Cardiac muscle cell (in vitro differentiated cells and primary cell): ENCODE measurements around the gene SF3B1. TPM values are rescaled to one million over a fixed set of nuclear protein-coding genes. Genes with fewer than 3 reads are reported as not detected.

Experiments
- DNase-seq, 2 donors: peaks; one replicate each; pipeline versions ENCODE4 v3.0.0 to v3.0.0-alpha.2; 2010 to 2017; ENCODE audit warnings: low read depth in 1 of 2, low spot score in 1 of 2
- H3K27ac ChIP-seq: fragments of 200-600 bp; sonication (generic); 2 replicates; pipeline ENCODE4 v1.5.1; 2016
- H3K27me3 ChIP-seq: fragments of 200-600 bp; sonication (generic); 2 replicates; pipeline ENCODE4 v1.6.0; 2016; ENCODE audit warnings: control low read depth
- H3K36me3 ChIP-seq: fragments of 200-600 bp; sonication (generic); 2 replicates; pipeline ENCODE4 v1.5.1; 2016; ENCODE audit warnings: control low read depth
- H3K4me1 ChIP-seq: fragments of 200-600 bp; sonication (generic); 2 replicates; pipeline ENCODE4 v1.8.1; 2017; ENCODE audit warnings: low read depth, mild to moderate bottlenecking, mixed run types
- H3K4me3 ChIP-seq: fragments of 200-600 bp; sonication (generic); 2 replicates; pipeline ENCODE4 v1.5.1; 2016; ENCODE audit warnings: mild to moderate bottlenecking
- H3K9me3 ChIP-seq: fragments of 200-600 bp; sonication (generic); 2 replicates; pipeline ENCODE4 v1.5.1; 2017; ENCODE audit warnings: low read depth, mild to moderate bottlenecking, control low read depth
- CTCF ChIP-seq: IDR thresholded peaks from 2 replicates; pipeline ENCODE4 v1.5.1; 2012; ENCODE audit warnings: low read depth, mild to moderate bottlenecking, low read length
- polyA plus RNA-seq: library from polyadenylated mRNA; unstranded; fragments of >200 nt; fragmentation: Nextera tagmentation; extraction: Ambion mirVana; gene quantifications from 2 replicates; pipeline ENCODE4 v1.2.1, GENCODE V29; 2016
- total RNA-seq: library from RNA; depleted of rRNA; stranded (reverse); fragments of >200 nt; gene quantifications from 2 replicates; pipeline ENCODE4 v1.2.3, GENCODE V29; 2016

The SF3B1 gene
- total and polyA plus RNA-seq, 2 experiments from 2014 or later, result 218 to 463 TPM

- Histone ChIP-seq H3K27ac (no peak overlapping the region), H3K27me3 (no peaks in the 10 kb centered on the region), H3K36me3 (peaks cover 82% of the 10 kb centered on the region), H3K4me1 (no peaks in the 10 kb centered on the region), H3K9me3 (no peaks in the 10 kb centered on the region), H3K4me3 (no peak overlapping the region)
- DNase-seq, result no peak
- no peak for TF ChIP-seq CTCF
Observed at GRCh38 chr2:197416268-197416667, 18.6 kb downstream of the SF3B1 start.

GRCh38 chr2:197414515-197414914, 20.3 kb downstream of the SF3B1 start:
- no peak for DNase-seq
- Histone ChIP-seq H3K4me1 (no peaks in the 10 kb centered on the region), H3K36me3 (peaks cover 81% of the 10 kb centered on the region), H3K4me3 (no peak overlapping the region), H3K9me3 (no peaks in the 10 kb centered on the region), H3K27ac (no peak overlapping the region), H3K27me3 (no peaks in the 10 kb centered on the region)
- no peak for TF ChIP-seq CTCF

- H3K9me3 ChIP-seq, result no peaks in the 10 kb centered on the region
- H3K36me3 ChIP-seq, result peaks cover 81% of the 10 kb centered on the region
- no peak overlapping the region for H3K27ac ChIP-seq
- no peak for TF ChIP-seq CTCF
- no peaks in the 10 kb centered on the region for H3K4me1 ChIP-seq
- no peak for DNase-seq
- no peak overlapping the region for H3K4me3 ChIP-seq
- no peaks in the 10 kb centered on the region for H3K27me3 ChIP-seq
Observed at GRCh38 chr2:197414039-197414438, 20.8 kb downstream of the SF3B1 start.

GRCh38 chr2:197405582-197405981, 29.2 kb downstream of the SF3B1 start:
- no peak for DNase-seq
- no peaks in the 10 kb centered on the region for H3K4me1 ChIP-seq
- H3K27ac ChIP-seq, result no peak overlapping the region
- no peaks in the 10 kb centered on the region for H3K27me3 ChIP-seq
- no peaks in the 10 kb centered on the region for H3K9me3 ChIP-seq
- no peak for TF ChIP-seq CTCF
- H3K4me3 ChIP-seq, result no peak overlapping the region
- peaks cover 95% of the 10 kb centered on the region for H3K36me3 ChIP-seq

GRCh38 chr2:197399887-197400540, 34.8 kb downstream of the SF3B1 start:
- no peak overlapping the region for H3K4me3 ChIP-seq
- DNase-seq, result no peak
- no peaks in the 10 kb centered on the region for H3K27me3 ChIP-seq
- peaks cover 100% of the 10 kb centered on the region for H3K36me3 ChIP-seq
- H3K27ac ChIP-seq, result no peak overlapping the region
- no peaks in the 10 kb centered on the region for H3K9me3 ChIP-seq
- no peaks in the 10 kb centered on the region for H3K4me1 ChIP-seq
- no peak for TF ChIP-seq CTCF

- DNase-seq, result no peak
Observed at GRCh38 chr2:197398913-197399312, 35.9 kb downstream of the SF3B1 start.

More at GRCh38 chr2:197398913-197399312, 35.9 kb downstream of the SF3B1 start:
- H3K9me3 ChIP-seq, result no peaks in the 10 kb centered on the region
- peaks cover 99% of the 10 kb centered on the region for H3K36me3 ChIP-seq
- TF ChIP-seq CTCF, result no peak
- no peaks in the 10 kb centered on the region for H3K4me1 ChIP-seq
- H3K27me3 ChIP-seq, result no peaks in the 10 kb centered on the region
- no peak overlapping the region for H3K27ac ChIP-seq
- no peak overlapping the region for H3K4me3 ChIP-seq
